GM21390 (cell line): ENCODE results near the gene IL18RAP.

ENCODE experiments used
- ATAC-seq: cut with Tn5 transposase; IDR thresholded peaks from one replicate; pipeline ENCODE4 v1.9.1; 2021; ENCODE audit not compliant: unreplicated experiment

The IL18RAP gene

GRCh38 chr2:102422910-102423309 is at the start of gene IL18RAP:
IL18RAP (plus strand) TSS chr2:102423160; CDS start chr2:102423278, 118 bp downstream.
- no peak for ATAC-seq

GRCh38 chr2:102376052-102376591 is 46.8 kb upstream of the IL18RAP start:
- no peak for ATAC-seq

- ATAC-seq: no peak
Measured at GRCh38 chr2:102383722-102384121, 39.2 kb upstream of the IL18RAP start.

GRCh38 chr2:102385522-102385921 is 37.4 kb upstream of the IL18RAP start:
- ATAC-seq: no peak

GRCh38 chr2:102386004-102386403 is 37.0 kb upstream of the IL18RAP start:
- no peak for ATAC-seq

GRCh38 chr2:102386867-102387541 is 36.0 kb upstream of the IL18RAP start:
- no peak for ATAC-seq

GRCh38 chr2:102387763-102388546 is 35.0 kb upstream of the IL18RAP start:
- ATAC-seq: no peak

GRCh38 chr2:102391565-102391964 is 31.4 kb upstream of the IL18RAP start:
- no peak for ATAC-seq

GRCh38 chr2:102392096-102392495 is 30.9 kb upstream of the IL18RAP start:
- ATAC-seq: no peak

GRCh38 chr2:102392942-102393341 is 30.0 kb upstream of the IL18RAP start:
- no peak for ATAC-seq

- ATAC-seq: no peak
Measured at GRCh38 chr2:102396012-102396411, 26.9 kb upstream of the IL18RAP start.

- no peak for ATAC-seq
Measured at GRCh38 chr2:102397209-102397608, 25.8 kb upstream of the IL18RAP start.

- ATAC-seq: no peak
Measured at GRCh38 chr2:102399499-102400141, 23.3 kb upstream of the IL18RAP start.

GRCh38 chr2:102401456-102401855 is 21.5 kb upstream of the IL18RAP start:
- no peak for ATAC-seq

- ATAC-seq: no peak
Measured at GRCh38 chr2:102401865-102402264, 21.1 kb upstream of the IL18RAP start.

- ATAC-seq: no peak
Measured at GRCh38 chr2:102410952-102411351, 12.0 kb upstream of the IL18RAP start.

GRCh38 chr2:102412199-102412598 is 10.8 kb upstream of the IL18RAP start:
- no peak for ATAC-seq

- peak; percentile 47 for ATAC-seq
Measured at GRCh38 chr2:102417946-102418345, 5.0 kb upstream of the IL18RAP start.

- ATAC-seq: peak; percentile 91
Measured at GRCh38 chr2:102418421-102418961, 4.5 kb upstream of the IL18RAP start.

GRCh38 chr2:102420290-102420689 is 2.7 kb upstream of the IL18RAP start:
- ATAC-seq: no peak
